Measurements from ENCODE around the gene LILRA5.
"Not testable (repeated sequence)": the region's sequence is repeated elsewhere in the genome, so short reads cannot be mapped to it uniquely, and the experiment has no call there.

LILRA5 gene

GRCh38 chr19:54275951-54276350 is 37.0 kb downstream of the LILRA5 start:
- Histone ChIP-seq H4K8ac (ENCODE audit: low read depth, low read length) (no peak overlapping the region), H3K9me3 (ENCODE audit: insufficient read depth, low read depth, low read length) (no peaks in the 10 kb centered on the region), H3K9ac (ENCODE audit: low read length) (no peak overlapping the region), H4K12ac (ENCODE audit: low read depth, low read length) (no peak overlapping the region), H3K23ac (ENCODE audit: low read length) (no peak overlapping the region), H3K4me2 (ENCODE audit: low read length) (no peak overlapping the region), H2BK5ac (ENCODE audit: low read depth, low read length, poor library complexity) (no peak overlapping the region), H3K36me3 (ENCODE audit: control insufficient read depth in 1 of 2, insufficient read depth in 2 of 2, low read length in 2 of 2) (no peaks in the 10 kb centered on the region), H4K91ac (ENCODE audit: low read depth, low read length) (no peak overlapping the region), H3K79me1 (ENCODE audit: low read length) (no peaks in the 10 kb centered on the region), H2AFZ (ENCODE audit: insufficient read depth, low read length, poor library complexity) (no peak overlapping the region), H3K18ac (ENCODE audit: low read length) (no peak overlapping the region), H3K14ac (ENCODE audit: low read length) (no peak overlapping the region), H3K4ac (ENCODE audit: low read depth, low read length) (no peak overlapping the region), H2BK12ac (ENCODE audit: low read length) (no peak overlapping the region), H3K4me3 (ENCODE audit: low read depth, low read length) (no peak overlapping the region), H3K4me1 (ENCODE audit: control insufficient read depth in 1 of 2, insufficient read depth in 2 of 2, low read length in 2 of 2) (no peaks in the 10 kb centered on the region), H3K79me2 (ENCODE audit: control insufficient read depth, insufficient read depth, low read length, poor library complexity) (no peaks in the 10 kb centered on the region), H3K27me3 (ENCODE audit: insufficient read depth, low read length) (no peaks in the 10 kb centered on the region), H3K27ac (ENCODE audit: low read depth, low read length) (no peak overlapping the region), H2AK5ac (ENCODE audit: low read length) (no peak overlapping the region), H2BK120ac (ENCODE audit: insufficient read depth, low read length, poor library complexity) (no peak overlapping the region)
- DNase-seq, result no peak
- WGBS (ENCODE audit: extremely low coverage, insufficient coverage, insufficient read length), result no CpG with 5 or more reads among the region's 9 CpGs

GRCh38 chr19:54274516-54274915 is 38.5 kb downstream of the LILRA5 start:
- not testable (repeated sequence) for H4K91ac ChIP-seq (ENCODE audit: low read depth, low read length); H3K79me2 ChIP-seq (ENCODE audit: control insufficient read depth, insufficient read depth, low read length, poor library complexity); H3K4ac ChIP-seq (ENCODE audit: low read depth, low read length); H3K36me3 ChIP-seq (ENCODE audit: control insufficient read depth in 1 of 2, insufficient read depth in 2 of 2, low read length in 2 of 2); H2AK5ac ChIP-seq (ENCODE audit: low read length); DNase-seq; H3K18ac ChIP-seq (ENCODE audit: low read length); H3K4me1 ChIP-seq (ENCODE audit: control insufficient read depth in 1 of 2, insufficient read depth in 2 of 2, low read length in 2 of 2); H4K8ac ChIP-seq (ENCODE audit: low read depth, low read length); H3K9ac ChIP-seq (ENCODE audit: low read length); H3K4me2 ChIP-seq (ENCODE audit: low read length); H3K79me1 ChIP-seq (ENCODE audit: low read length); H3K27ac ChIP-seq (ENCODE audit: low read depth, low read length); H3K4me3 ChIP-seq (ENCODE audit: low read depth, low read length); H3K9me3 ChIP-seq (ENCODE audit: insufficient read depth, low read depth, low read length); H2BK12ac ChIP-seq (ENCODE audit: low read length); H4K12ac ChIP-seq (ENCODE audit: low read depth, low read length); H2BK120ac ChIP-seq (ENCODE audit: insufficient read depth, low read length, poor library complexity); H2BK5ac ChIP-seq (ENCODE audit: low read depth, low read length, poor library complexity); H3K14ac ChIP-seq (ENCODE audit: low read length); H3K27me3 ChIP-seq (ENCODE audit: insufficient read depth, low read length); H2AFZ ChIP-seq (ENCODE audit: insufficient read depth, low read length, poor library complexity); H3K23ac ChIP-seq (ENCODE audit: low read length)
- no CpG with 5 or more reads among the region's 9 CpGs for WGBS (ENCODE audit: extremely low coverage, insufficient coverage, insufficient read length)

- Histone ChIP-seq H2BK120ac (ENCODE audit: insufficient read depth, low read length, poor library complexity) (no peak overlapping the region), H3K4me3 (ENCODE audit: low read depth, low read length) (no peak overlapping the region)
Measured at GRCh38 chr19:54273821-54274220, 39.1 kb downstream of the LILRA5 start.

GRCh38 chr19:54272181-54272580 is 40.8 kb downstream of the LILRA5 start:
- not testable (repeated sequence) for H3K23ac ChIP-seq (ENCODE audit: low read length); H3K36me3 ChIP-seq (ENCODE audit: control insufficient read depth in 1 of 2, insufficient read depth in 2 of 2, low read length in 2 of 2); H2BK120ac ChIP-seq (ENCODE audit: insufficient read depth, low read length, poor library complexity); H4K12ac ChIP-seq (ENCODE audit: low read depth, low read length); H3K14ac ChIP-seq (ENCODE audit: low read length); H3K27ac ChIP-seq (ENCODE audit: low read depth, low read length); H3K4me1 ChIP-seq (ENCODE audit: control insufficient read depth in 1 of 2, insufficient read depth in 2 of 2, low read length in 2 of 2); H3K79me1 ChIP-seq (ENCODE audit: low read length); H3K4me2 ChIP-seq (ENCODE audit: low read length); H3K27me3 ChIP-seq (ENCODE audit: insufficient read depth, low read length); H2AFZ ChIP-seq (ENCODE audit: insufficient read depth, low read length, poor library complexity); H3K4ac ChIP-seq (ENCODE audit: low read depth, low read length); H3K18ac ChIP-seq (ENCODE audit: low read length); H3K9me3 ChIP-seq (ENCODE audit: insufficient read depth, low read depth, low read length); H3K4me3 ChIP-seq (ENCODE audit: low read depth, low read length); H2AK5ac ChIP-seq (ENCODE audit: low read length); H3K79me2 ChIP-seq (ENCODE audit: control insufficient read depth, insufficient read depth, low read length, poor library complexity); H4K91ac ChIP-seq (ENCODE audit: low read depth, low read length); H2BK5ac ChIP-seq (ENCODE audit: low read depth, low read length, poor library complexity); H2BK12ac ChIP-seq (ENCODE audit: low read length); H4K8ac ChIP-seq (ENCODE audit: low read depth, low read length); H3K9ac ChIP-seq (ENCODE audit: low read length)
- DNase-seq, result peak; percentile 5 to 28
- WGBS (ENCODE audit: extremely low coverage, insufficient coverage, insufficient read length), result no CpG with 5 or more reads among the region's 5 CpGs

More at GRCh38 chr19:54273821-54274220, 39.1 kb downstream of the LILRA5 start:
- H3K4ac ChIP-seq (ENCODE audit: low read depth, low read length), result no peak overlapping the region
- no peak overlapping the region for H4K8ac ChIP-seq (ENCODE audit: low read depth, low read length)
- H2AK5ac ChIP-seq (ENCODE audit: low read length), result no peak overlapping the region
- no peak overlapping the region for H2BK12ac ChIP-seq (ENCODE audit: low read length)
- H3K79me1 ChIP-seq (ENCODE audit: low read length), result no peaks in the 10 kb centered on the region
- no peak overlapping the region for H2BK5ac ChIP-seq (ENCODE audit: low read depth, low read length, poor library complexity)
- no peak for DNase-seq
- no peak overlapping the region for H3K18ac ChIP-seq (ENCODE audit: low read length)
- H3K4me2 ChIP-seq (ENCODE audit: low read length), result no peak overlapping the region
- no peaks in the 10 kb centered on the region for H3K79me2 ChIP-seq (ENCODE audit: control insufficient read depth, insufficient read depth, low read length, poor library complexity)
- H3K27ac ChIP-seq (ENCODE audit: low read depth, low read length), result no peak overlapping the region
- no peak overlapping the region for H4K91ac ChIP-seq (ENCODE audit: low read depth, low read length)
- no peaks in the 10 kb centered on the region for H3K27me3 ChIP-seq (ENCODE audit: insufficient read depth, low read length)
- no peak overlapping the region for H3K9ac ChIP-seq (ENCODE audit: low read length)
- H3K9me3 ChIP-seq (ENCODE audit: insufficient read depth, low read depth, low read length), result no peaks in the 10 kb centered on the region
- H3K14ac ChIP-seq (ENCODE audit: low read length), result no peak overlapping the region
- no CpG with 5 or more reads among the region's 3 CpGs for WGBS (ENCODE audit: extremely low coverage, insufficient coverage, insufficient read length)
- no peaks in the 10 kb centered on the region for H3K36me3 ChIP-seq (ENCODE audit: control insufficient read depth in 1 of 2, insufficient read depth in 2 of 2, low read length in 2 of 2)
- no peak overlapping the region for H3K23ac ChIP-seq (ENCODE audit: low read length)
- H2AFZ ChIP-seq (ENCODE audit: insufficient read depth, low read length, poor library complexity), result no peak overlapping the region
- no peak overlapping the region for H4K12ac ChIP-seq (ENCODE audit: low read depth, low read length)
- no peaks in the 10 kb centered on the region for H3K4me1 ChIP-seq (ENCODE audit: control insufficient read depth in 1 of 2, insufficient read depth in 2 of 2, low read length in 2 of 2)
